ENCODE measurements around the gene MTA2. TPM values are rescaled to one million over a fixed set of nuclear protein-coding genes. Genes with fewer than 3 reads are reported as not detected.

Gene MTA2
- total RNA-seq, 2 donors from 2014 or later = 30.0 to 40.5 TPM

- DNase-seq (ENCODE audit: low spot score) = no peak
- Histone ChIP-seq H3K9me3 (no peaks in the 10 kb centered on the region), H3K27ac (no peak overlapping the region), H3K36me3 (peaks cover 49% of the 10 kb centered on the region), H3K4me3 (no peak overlapping the region), H3K4me1 (peaks cover 0 to 8% of the 10 kb centered on the region in 2 donors), H3K27me3 (no peaks in the 10 kb centered on the region)
- TF ChIP-seq CTCF (IDR thresholded peaks at IDR 0.05) = no peak
Measured at GRCh38 chr11:62580959-62581715, 20.5 kb downstream of the MTA2 start.

GRCh38 chr11:62579252-62579651 lies 22.4 kb downstream of the MTA2 start:
- peaks cover 0 to 25% of the 10 kb centered on the region in 2 donors for H3K4me1 ChIP-seq
- H3K36me3 ChIP-seq = peaks cover 41% of the 10 kb centered on the region
- no peak for TF ChIP-seq CTCF (IDR thresholded peaks at IDR 0.05)
- no peak overlapping the region for H3K4me3 ChIP-seq
- no peak for DNase-seq (ENCODE audit: low spot score)
- H3K27ac ChIP-seq = no peak overlapping the region
- no peaks in the 10 kb centered on the region for H3K27me3 ChIP-seq
- H3K9me3 ChIP-seq = no peaks in the 10 kb centered on the region

- Histone ChIP-seq H3K27me3 (no peaks in the 10 kb centered on the region), H3K4me1 (peaks cover 0 to 25% of the 10 kb centered on the region in 2 donors), H3K27ac (no peak overlapping the region), H3K36me3 (peaks cover 41% of the 10 kb centered on the region), H3K4me3 (no peak overlapping the region), H3K9me3 (no peaks in the 10 kb centered on the region)
- no peak for TF ChIP-seq CTCF (IDR thresholded peaks at IDR 0.05)
- DNase-seq (ENCODE audit: low spot score) = no peak
Measured at GRCh38 chr11:62578541-62578940, 23.1 kb downstream of the MTA2 start.

- no peak overlapping the region for H3K4me3 ChIP-seq
- peaks cover 0 to 34% of the 10 kb centered on the region in 2 donors for H3K4me1 ChIP-seq
- H3K27me3 ChIP-seq = no peaks in the 10 kb centered on the region
- peak; percentile 66 for DNase-seq (ENCODE audit: low spot score)
- H3K36me3 ChIP-seq = peaks cover 42% of the 10 kb centered on the region
- TF ChIP-seq CTCF (IDR thresholded peaks at IDR 0.05) = no peak
- no peaks in the 10 kb centered on the region for H3K9me3 ChIP-seq
- peak overlapping the region; percentile 91 to 96 for H3K27ac ChIP-seq
Measured at GRCh38 chr11:62577046-62577714, 24.5 kb downstream of the MTA2 start.

GRCh38 chr11:62575837-62576236 lies 25.8 kb downstream of the MTA2 start:
- Histone ChIP-seq H3K27me3 (no peaks in the 10 kb centered on the region), H3K27ac (peak overlapping the region; percentile 91 to 96), H3K9me3 (no peaks in the 10 kb centered on the region), H3K36me3 (peaks cover 46% of the 10 kb centered on the region), H3K4me3 (peak overlapping the region in 1 of 2 donors; percentile 85), H3K4me1 (peaks cover 0 to 36% of the 10 kb centered on the region in 2 donors)
- TF ChIP-seq CTCF (IDR thresholded peaks at IDR 0.05) = no peak
- no peak for DNase-seq (ENCODE audit: low spot score)

All from right atrium auricular region (tissue), 2 donors.